H9 (cell line): ENCODE results near the gene HOMER3. TPM values are rescaled to one million over a fixed set of nuclear protein-coding genes. Genes with fewer than 3 reads are reported as not detected.

Experiments
- DNase-seq: peaks from one replicate; pipeline ENCODE4 v3.0.0-alpha.2; 2017
- H2AFZ ChIP-seq: one replicate; pipeline ENCODE4 v1.6.1; 2013; ENCODE audit warnings: mild to moderate bottlenecking, low read length, control low read depth, moderate library complexity
- H2AK5ac ChIP-seq: 2 replicates; pipeline ENCODE4 v1.6.1; 2013; ENCODE audit warnings: low read length, control low read depth, mixed read lengths; ENCODE audit not compliant: insufficient read length
- H2BK120ac ChIP-seq: one replicate; pipeline ENCODE4 v1.6.1; 2013; ENCODE audit warnings: low read depth, mild to moderate bottlenecking, low read length, control low read depth, inconsistent platforms; ENCODE audit not compliant: poor library complexity, severe bottlenecking
- H2BK12ac ChIP-seq: 2 replicates; pipeline ENCODE4 v1.6.1; 2013; ENCODE audit warnings: low read length, control low read depth, mixed read lengths, low read depth; ENCODE audit not compliant: insufficient read length
- H2BK15ac ChIP-seq: 2 replicates; pipeline ENCODE4 v1.6.1; 2013; ENCODE audit warnings: low read depth, low read length, control low read depth
- H2BK20ac ChIP-seq: one replicate; pipeline ENCODE4 v1.6.1; 2013; ENCODE audit warnings: low read depth, mild to moderate bottlenecking, low read length, control low read depth, inconsistent platforms; ENCODE audit not compliant: poor library complexity, severe bottlenecking
- H2BK5ac ChIP-seq: 2 replicates; pipeline ENCODE4 v1.6.1; 2013; ENCODE audit warnings: low read length, control low read depth, mixed read lengths; ENCODE audit not compliant: insufficient read length
- H3K14ac ChIP-seq: 2 replicates; pipeline ENCODE4 v1.6.1; 2013; ENCODE audit warnings: low read length, control low read depth; ENCODE audit not compliant: insufficient read depth
- H3K18ac ChIP-seq: 2 replicates; pipeline ENCODE4 v1.6.1; 2013; ENCODE audit warnings: low read depth, mild to moderate bottlenecking, mixed read lengths, low read length, control low read depth; ENCODE audit not compliant: insufficient read length
- H3K23ac ChIP-seq: 2 replicates; pipeline ENCODE4 v1.6.1; 2013; ENCODE audit warnings: low read length, control low read depth, mixed read lengths, low read depth; ENCODE audit not compliant: insufficient read length
- H3K23me2 ChIP-seq: 2 replicates; pipeline ENCODE4 v1.6.1; 2013; ENCODE audit warnings: low read depth, mild to moderate bottlenecking, mixed read lengths, low read length, control low read depth; ENCODE audit not compliant: insufficient read length, poor library complexity, severe bottlenecking
- H3K27ac ChIP-seq: 2 replicates; pipeline ENCODE4 v1.5.1; 2013; ENCODE audit warnings: low read length, control low read depth, mixed read lengths, low read depth; ENCODE audit not compliant: insufficient read length
- H3K27me3 ChIP-seq: 2 replicates; pipeline ENCODE4 v1.6.1; 2013; ENCODE audit warnings: low read length, control low read depth, inconsistent platforms; ENCODE audit not compliant: insufficient read depth
- H3K4ac ChIP-seq: 2 replicates; pipeline ENCODE4 v1.6.1; 2013; ENCODE audit warnings: low read depth, mild to moderate bottlenecking, control low read depth, inconsistent platforms, low read length, moderate library complexity
- H3K4me1 ChIP-seq: 2 replicates; pipeline ENCODE4 v1.6.1; 2013; ENCODE audit warnings: low read length, control low read depth, inconsistent platforms; ENCODE audit not compliant: insufficient read depth
- H3K4me2 ChIP-seq: 2 replicates; pipeline ENCODE4 v1.6.1; 2013; ENCODE audit warnings: low read length, control low read depth, mixed read lengths; ENCODE audit not compliant: insufficient read length, insufficient read depth
- H3K56ac ChIP-seq: 2 replicates; pipeline ENCODE4 v1.6.1; 2013; ENCODE audit warnings: low read depth, mild to moderate bottlenecking, mixed read lengths, low read length, control low read depth; ENCODE audit not compliant: insufficient read length
- H3K79me1 ChIP-seq: 2 replicates; pipeline ENCODE4 v1.6.1; 2013; ENCODE audit warnings: low read depth, mild to moderate bottlenecking, moderate library complexity, low read length, control low read depth, inconsistent platforms; ENCODE audit not compliant: insufficient read depth, poor library complexity, severe bottlenecking
- H3K79me2 ChIP-seq: 2 replicates; pipeline ENCODE4 v1.6.1; 2013; ENCODE audit warnings: low read length, control low read depth, inconsistent platforms; ENCODE audit not compliant: insufficient read depth
- H3K9ac ChIP-seq: 2 replicates; pipeline ENCODE4 v1.6.1; 2013; ENCODE audit warnings: low read length, control low read depth, mixed read lengths; ENCODE audit not compliant: insufficient read length; ENCODE audit errors: extremely low read depth
- H3K9me3 ChIP-seq: one replicate; pipeline ENCODE4 v1.6.1; 2013; ENCODE audit warnings: low read depth, low read length, inconsistent platforms; ENCODE audit not compliant: control insufficient read depth
- H3T11ph ChIP-seq: one replicate; pipeline ENCODE4 v1.6.1; 2013; ENCODE audit warnings: mild to moderate bottlenecking, low read length, control low read depth, inconsistent platforms
- H4K20me1 ChIP-seq: one replicate; pipeline ENCODE4 v1.6.1; 2013; ENCODE audit not compliant: control insufficient read depth, insufficient read length, insufficient read depth
- H4K5ac ChIP-seq: 2 replicates; pipeline ENCODE4 v1.6.1; 2013; ENCODE audit warnings: low read depth, mild to moderate bottlenecking, mixed read lengths, low read length, control low read depth; ENCODE audit not compliant: insufficient read length
- H4K8ac ChIP-seq: replicated peaks from 2 replicates; pipeline ENCODE4 v1.6.1; 2013; ENCODE audit warnings: low read length, control low read depth, mixed read lengths, low read depth; ENCODE audit not compliant: insufficient read length
- H4K91ac ChIP-seq: 2 replicates; pipeline ENCODE4 v1.6.1; 2013; ENCODE audit warnings: low read depth, mild to moderate bottlenecking, moderate library complexity, mixed read lengths, low read length, control low read depth; ENCODE audit not compliant: insufficient read length
- H3K27ac Mint-ChIP-seq, 3 experiments: 2 replicates in 2 of 3; 3 replicates in 1 of 3; pipeline ENCODE4 v1.8.0; 2020 to 2021; ENCODE audit warnings: mixed read lengths in 3 of 3, mild to moderate bottlenecking in 1 of 3, moderate library complexity in 1 of 3
- H3K27me3 Mint-ChIP-seq: 2 replicates; pipeline ENCODE4 v1.8.0; 2021; ENCODE audit warnings: low read depth, mild to moderate bottlenecking, moderate library complexity, mixed read lengths
- H3K36me3 Mint-ChIP-seq, 3 experiments: 2 replicates in 2 of 3; 3 replicates in 1 of 3; pipeline ENCODE4 v1.8.0; 2020 to 2021; ENCODE audit warnings: low read depth in 3 of 3, mixed read lengths in 3 of 3; ENCODE audit not compliant: insufficient read depth in 1 of 3
- H3K4me1 Mint-ChIP-seq, 2 experiments: 2 replicates each; pipeline ENCODE4 v1.8.0; 2020; ENCODE audit warnings: mixed read lengths in 2 of 2
- H3K4me3 Mint-ChIP-seq, 2 experiments: 2 replicates in 1 of 2; 3 replicates in 1 of 2; pipeline ENCODE4 v1.8.0; 2020 to 2021; ENCODE audit warnings: mild to moderate bottlenecking in 2 of 2, mixed read lengths in 2 of 2, moderate library complexity in 1 of 2
- H3K9me3 Mint-ChIP-seq, 2 experiments: 2 replicates in 1 of 2; 3 replicates in 1 of 2; pipeline ENCODE4 v1.8.0; 2020; ENCODE audit warnings: mild to moderate bottlenecking in 2 of 2, mixed read lengths in 2 of 2, moderate library complexity in 1 of 2
- CTCF ChIP-seq: fragments of 200-600 bp; sonication (generic); conservative IDR thresholded peaks from 3 replicates; pipeline ENCODE4 v1.8.0; 2021; ENCODE audit warnings: antibody characterized with exemption, mild to moderate bottlenecking
- WGBS: extraction: QIAGEN DNeasy Blood & Tissue Kit; methylation state at CpG from one replicate; pipeline ENCODE4 v1.1.7; 2013; ENCODE audit warnings: missing lambda C conversion rate, low lambda C conversion rate, mixed read lengths; ENCODE audit not compliant: insufficient read length; ENCODE audit errors: extremely low coverage; 5-methylcytosine and 5-hydroxymethylcytosine counted together
- total RNA-seq: library from RNA; stranded (reverse); gene quantifications from 2 replicates; pipeline ENCODE4 v1.2.1, GENCODE V29; 2021

The HOMER3 gene
- total RNA-seq, 1 experiment from 2014 or later = 20.2 TPM

GRCh38 chr19:18984251-18984650 is 43.2 kb upstream of the HOMER3 start:
- Mint-ChIP-seq H3K9me3 (no peaks in the 10 kb centered on the region), H3K36me3 (no peaks in the 10 kb centered on the region), H3K4me1 (peaks cover 5 to 7% of the 10 kb centered on the region in 2 experiments; a peak in 2 of 4 replicates), H3K27ac (no peak overlapping the region), H3K27me3 (peaks cover 35% of the 10 kb centered on the region), H3K4me3 (no peak overlapping the region)
- no peak overlapping the region for H3K4ac ChIP-seq
- no peak overlapping the region for H3K23ac ChIP-seq
- no peak overlapping the region for H4K8ac ChIP-seq
- no peak overlapping the region for H4K5ac ChIP-seq
- no peak overlapping the region for H2AK5ac ChIP-seq
- H3K79me2 ChIP-seq = no peaks in the 10 kb centered on the region
- H3K79me1 ChIP-seq = no peaks in the 10 kb centered on the region
- H3K18ac ChIP-seq = no peak overlapping the region
- H2BK120ac ChIP-seq = no peak overlapping the region
- no CpG with 5 or more reads among the region's 3 CpGs for WGBS
- no peak overlapping the region for H2BK12ac ChIP-seq
- H3K14ac ChIP-seq = no peak overlapping the region
- no peak overlapping the region for H3T11ph ChIP-seq
- H3K23me2 ChIP-seq = no peaks in the 10 kb centered on the region
- no peak overlapping the region for H3K56ac ChIP-seq
- H3K4me1 ChIP-seq = no peaks in the 10 kb centered on the region
- no peak overlapping the region for H3K4me2 ChIP-seq
- H2BK15ac ChIP-seq = no peak overlapping the region
- H4K91ac ChIP-seq = no peak overlapping the region
- no peak overlapping the region for H2AFZ ChIP-seq
- no peak for DNase-seq
- no peak overlapping the region for H2BK5ac ChIP-seq
- no peaks in the 10 kb centered on the region for H3K9me3 ChIP-seq
- no peaks in the 10 kb centered on the region for H3K27me3 ChIP-seq
- no peak for TF ChIP-seq CTCF
- no peak overlapping the region for H2BK20ac ChIP-seq
- H3K9ac ChIP-seq = no peak overlapping the region
- H4K20me1 ChIP-seq = peaks cover 2% of the 10 kb centered on the region
- no peak overlapping the region for H3K27ac ChIP-seq
